Epithelial cell of prostate (primary cell): ENCODE results near the gene PTPRJ.
"Not testable (repeated sequence)": the region's sequence is repeated elsewhere in the genome, so short reads cannot be mapped to it uniquely, and the experiment has no call there.

Experiments
- DNase-seq: peaks from one replicate; pipeline ENCODE4 v3.0.0-alpha.2; 2011; ENCODE audit warnings: low read depth, low spot score
- H3K27ac ChIP-seq: fragments of 450-650 bp; 2 replicates; pipeline ENCODE4 v1.5.1; 2017; ENCODE audit warnings: mild to moderate bottlenecking

Gene PTPRJ

GRCh38 chr11:48013269-48013901 is 33.0 kb downstream of the PTPRJ start:
- no peak for DNase-seq

GRCh38 chr11:48014917-48015316 is 34.6 kb downstream of the PTPRJ start:
- no peak overlapping the region for H3K27ac ChIP-seq
- DNase-seq, result no peak

More at GRCh38 chr11:48013269-48013901, 33.0 kb downstream of the PTPRJ start:
- H3K27ac ChIP-seq, result no peak overlapping the region

GRCh38 chr11:48017105-48017830 is 36.9 kb downstream of the PTPRJ start:
- no peak overlapping the region for H3K27ac ChIP-seq
- DNase-seq, result no peak

- DNase-seq, result no peak
- H3K27ac ChIP-seq, result no peak overlapping the region
Measured at GRCh38 chr11:48017831-48018527, 37.6 kb downstream of the PTPRJ start.

- DNase-seq, result no peak
- no peak overlapping the region for H3K27ac ChIP-seq
Measured at GRCh38 chr11:48018528-48019216, 38.3 kb downstream of the PTPRJ start.

GRCh38 chr11:48019217-48019584 is 38.8 kb downstream of the PTPRJ start:
- no peak for DNase-seq
- no peak overlapping the region for H3K27ac ChIP-seq

- DNase-seq, result no peak
- H3K27ac ChIP-seq, result no peak overlapping the region
Measured at GRCh38 chr11:48019595-48019994, 39.2 kb downstream of the PTPRJ start.

- no peak for DNase-seq
- no peak overlapping the region for H3K27ac ChIP-seq
Measured at GRCh38 chr11:48020092-48020755, 39.9 kb downstream of the PTPRJ start.

- not testable (repeated sequence) for DNase-seq, H3K27ac ChIP-seq
Measured at GRCh38 chr11:48021201-48021820, 41.0 kb downstream of the PTPRJ start.

- no peak for DNase-seq
- no peak overlapping the region for H3K27ac ChIP-seq
Measured at GRCh38 chr11:48022445-48022844, 42.1 kb downstream of the PTPRJ start.

- not testable (repeated sequence) for DNase-seq, H3K27ac ChIP-seq
Measured at GRCh38 chr11:48023608-48024007, 43.2 kb downstream of the PTPRJ start.

GRCh38 chr11:48024635-48025071 is 44.3 kb downstream of the PTPRJ start:
- DNase-seq, result no peak
- H3K27ac ChIP-seq, result no peak overlapping the region

GRCh38 chr11:48025293-48025983 is 45.1 kb downstream of the PTPRJ start:
- no peak overlapping the region for H3K27ac ChIP-seq
- DNase-seq, result no peak

GRCh38 chr11:48025984-48026340 is 45.6 kb downstream of the PTPRJ start:
- no peak for DNase-seq
- H3K27ac ChIP-seq, result no peak overlapping the region

- H3K27ac ChIP-seq, result no peak overlapping the region
- DNase-seq, result no peak
Measured at GRCh38 chr11:48028914-48029680, 48.7 kb downstream of the PTPRJ start.

GRCh38 chr11:48029681-48030290 is 49.4 kb downstream of the PTPRJ start:
- H3K27ac ChIP-seq, result no peak overlapping the region
- DNase-seq, result no peak

- DNase-seq, result no peak
- no peak overlapping the region for H3K27ac ChIP-seq
Measured at GRCh38 chr11:48031602-48032001, 51.2 kb downstream of the PTPRJ start.

GRCh38 chr11:48032721-48033120 is 52.4 kb downstream of the PTPRJ start:
- DNase-seq, result no peak
- no peak overlapping the region for H3K27ac ChIP-seq
